Measurements from ENCODE around the gene TMEM217. TPM values are rescaled to one million over a fixed set of nuclear protein-coding genes. Genes with fewer than 3 reads are reported as not detected.

The TMEM217 gene
- total and polyA plus RNA-seq, 7 experiments from 2014 or later, result 0.28 to 2.8 (median 0.78) TPM; not detected in 2

- intact Hi-C loops (cut with micrococcal nuclease), result loop anchor here (1.0 to 5.0 kb wide), 7 partner anchors 14 to 574 kb away; partner anchors contain the start of genes MTCH1 (in 1 of the 2) and SRSF3 (in 1 of the 2)
- no peaks in the 10 kb centered on the region for H3K9me3 ChIP-seq (ENCODE audit: control insufficient read depth in 2 of 3, low read length in 3 of 3)
- POLR2A ChIA-PET, result interaction anchor here (0.5 to 10.5 kb wide), 8 partner anchors 12 to 1243 kb away, joined by 3 to 276 read pairs (median 19); partner anchors contain the start of gene MTCH1
These were observed 89.0 kb downstream of the TMEM217 start for GRCh38 chr6:37168811-37169495.

GRCh38 chr6:37168163-37168758 lies 89.7 kb downstream of the TMEM217 start:
- peaks cover 5 to 27% (median 20%) of the 10 kb centered on the region in 7 donors for H3K4me1 Mint-ChIP-seq
- peaks cover 6 to 11% of the 10 kb centered on the region in 2 donors for H3K4me1 ChIP-seq (ENCODE audit: control insufficient read depth in 2 of 2, insufficient read depth in 2 of 2, low read length in 2 of 2)
- ATAC-seq, result no peak
- no peak for DNase-seq
- H3K27ac Mint-ChIP-seq, result peak overlapping the region in 8 of 9 donors; percentile 61 to 97 (median 93)
- H3K9me3 ChIP-seq (ENCODE audit: control insufficient read depth in 2 of 3, low read length in 3 of 3), result no peaks in the 10 kb centered on the region
- H3K27me3 Mint-ChIP-seq, result no peaks in the 10 kb centered on the region
- no peak overlapping the region for H3K4me3 ChIP-seq (ENCODE audit: low read length)
- H3K36me3 ChIP-seq (ENCODE audit: control insufficient read depth in 2 of 3, insufficient read depth in 3 of 3, low read length in 3 of 3), result peaks cover 7 to 25% (median 14%) of the 10 kb centered on the region in 3 experiments
- peak overlapping the region; percentile 61 to 100 (median 94) for H3K4me3 Mint-ChIP-seq
- ChIA-PET CTCF (interaction anchor here (1.2 to 15.1 kb wide), 3 partner anchors 41 to 144 kb away, joined by 4 to 443 read pairs (median 112); no protein-coding TSS in a partner anchor), POLR2A (interaction anchor here (1.4 to 10.5 kb wide), 6 partner anchors 12 to 144 kb away, joined by 3 to 276 read pairs (median 42); no protein-coding TSS in a partner anchor)
- H3K27me3 ChIP-seq (ENCODE audit: control insufficient read depth in 2 of 2, insufficient read depth in 2 of 2, low read length in 2 of 2), result no peaks in the 10 kb centered on the region
- H3K27ac ChIP-seq (ENCODE audit: low read depth, low read length), result no peak overlapping the region
- intact Hi-C loops (cut with micrococcal nuclease), result loop anchor here (2.0 to 5.0 kb wide), 4 partner anchors 15 to 573 kb away; partner anchors contain the start of gene SRSF3 (in 1 of the 2)
- H3K9me3 Mint-ChIP-seq, result peaks cover 0 to 3% (median 0%) of the 10 kb centered on the region in 11 donors
- H3K36me3 Mint-ChIP-seq, result peaks cover 4 to 24% (median 22%) of the 10 kb centered on the region in 5 donors

More at GRCh38 chr6:37168811-37169495, 89.0 kb downstream of the TMEM217 start:
- no peak for ATAC-seq
- H3K36me3 ChIP-seq (ENCODE audit: control insufficient read depth in 2 of 3, insufficient read depth in 3 of 3, low read length in 3 of 3), result peaks cover 14 to 31% (median 20%) of the 10 kb centered on the region in 3 experiments
- Mint-ChIP-seq H3K4me1 (peaks cover 12 to 33% (median 27%) of the 10 kb centered on the region in 7 donors), H3K4me3 (peak overlapping the region; percentile 92 to 100 (median 94)), H3K36me3 (peaks cover 11 to 31% (median 29%) of the 10 kb centered on the region in 5 donors), H3K9me3 (peaks cover 0 to 3% (median 0%) of the 10 kb centered on the region in 11 donors), H3K27ac (peak overlapping the region; percentile 90 to 97 (median 95)), H3K27me3 (no peaks in the 10 kb centered on the region)
- no peaks in the 10 kb centered on the region for H3K27me3 ChIP-seq (ENCODE audit: control insufficient read depth in 2 of 2, insufficient read depth in 2 of 2, low read length in 2 of 2)
- peaks cover 13 to 18% of the 10 kb centered on the region in 2 donors for H3K4me1 ChIP-seq (ENCODE audit: control insufficient read depth in 2 of 2, insufficient read depth in 2 of 2, low read length in 2 of 2)
- H3K27ac ChIP-seq (ENCODE audit: low read depth, low read length), result peak overlapping the region; percentile 86
- peak in 6 of 9 donors; percentile 25 to 60 (median 42) for DNase-seq
- CTCF ChIA-PET, result interaction anchor here (0.9 to 15.1 kb wide), 4 partner anchors 12 to 145 kb away, joined by 3 to 443 read pairs (median 58); no protein-coding TSS in a partner anchor
- peak overlapping the region; percentile 71 for H3K4me3 ChIP-seq (ENCODE audit: low read length)

- no peak overlapping the region for H3K4me3 ChIP-seq (ENCODE audit: low read length)
- peaks cover 0 to 14% (median 0%) of the 10 kb centered on the region in 7 donors for H3K4me1 Mint-ChIP-seq
- intact Hi-C loops (cut with micrococcal nuclease), result no loop called here
- no peaks in the 10 kb centered on the region for H3K9me3 ChIP-seq (ENCODE audit: control insufficient read depth in 2 of 3, low read length in 3 of 3)
- H3K36me3 ChIP-seq (ENCODE audit: control insufficient read depth in 2 of 3, insufficient read depth in 3 of 3, low read length in 3 of 3), result no peaks in the 10 kb centered on the region
- DNase-seq, result no peak
- H3K27me3 Mint-ChIP-seq, result no peaks in the 10 kb centered on the region
- POLR2A ChIA-PET, result no interaction called here
- CTCF ChIA-PET, result interaction anchor here (0.8 kb wide), 1 partner anchor 45 kb away, joined by 3 read pairs; no protein-coding TSS in a partner anchor
- H3K27ac ChIP-seq (ENCODE audit: low read depth, low read length), result no peak overlapping the region
- H3K9me3 Mint-ChIP-seq, result peaks cover 0 to 3% (median 0%) of the 10 kb centered on the region in 11 donors
- H3K4me1 ChIP-seq (ENCODE audit: control insufficient read depth in 2 of 2, insufficient read depth in 2 of 2, low read length in 2 of 2), result no peaks in the 10 kb centered on the region
- no peaks in the 10 kb centered on the region for H3K27me3 ChIP-seq (ENCODE audit: control insufficient read depth in 2 of 2, insufficient read depth in 2 of 2, low read length in 2 of 2)
- no peak overlapping the region for H3K4me3 Mint-ChIP-seq
- ATAC-seq, result no peak
- peak overlapping the region in 1 of 9 donors; percentile 71 for H3K27ac Mint-ChIP-seq
- H3K36me3 Mint-ChIP-seq, result peaks cover 0 to 1% (median 0%) of the 10 kb centered on the region in 5 donors
These were observed 95.2 kb downstream of the TMEM217 start for GRCh38 chr6:37162740-37163139.

Other genes with a start within 250 kb of the TMEM217 start
- 100 to 1,000 TPM; 100 to 550 (median 172) TPM for gene PIM1, start 88.0 kb downstream of the TMEM217 start, total RNA-seq
- gene PIM1, start 88.0 kb downstream of the TMEM217 start, polyA plus RNA-seq, result 100 to 1,000 TPM; 249 to 304 TPM
- gene TBC1D22B, start 372 bp downstream of the TMEM217 start, total RNA-seq, result 10 to 100 TPM in 2 of 5 experiments, 1 to 10 TPM in 3; 8.3 to 23.5 (median 9.5) TPM
- 10 to 100 TPM in 1 of 2 donors, 1 to 10 TPM in 1; 7.7 to 10.7 TPM for gene TBC1D22B, start 372 bp downstream of the TMEM217 start, polyA plus RNA-seq
- gene RNF8, start 95.8 kb upstream of the TMEM217 start, total RNA-seq, result 10 to 100 TPM in 3 of 5 experiments, 1 to 10 TPM in 2; 7.1 to 26.0 (median 15.8) TPM
- 10 to 100 TPM; 12.6 to 16.8 TPM for gene RNF8, start 95.8 kb upstream of the TMEM217 start, polyA plus RNA-seq
- gene CMTR1, start 175.1 kb upstream of the TMEM217 start, total RNA-seq, result 10 to 100 TPM; 70.0 to 89.4 (median 71.8) TPM
- gene CMTR1, start 175.1 kb upstream of the TMEM217 start, polyA plus RNA-seq, result 10 to 100 TPM; 21.1 to 34.2 TPM
- 10 to 100 TPM; 13.8 to 55.1 (median 18.0) TPM for gene CCDC167, start 241.7 kb upstream of the TMEM217 start, total RNA-seq
- 10 to 100 TPM; 94.0 to 95.5 TPM for gene CCDC167, start 241.7 kb upstream of the TMEM217 start, polyA plus RNA-seq